ENCODE measurements around the gene SEC22C.

SEC22C gene

GRCh38 chr3:42539871-42540714, 41.7 kb downstream of the SEC22C start:
- Histone ChIP-seq H3K36me3 (ENCODE audit: low read depth) (no peaks in the 10 kb centered on the region), H3K9me3 (ENCODE audit: severe bottlenecking) (no peaks in the 10 kb centered on the region), H3K27me3 (ENCODE audit: insufficient read depth, poor library complexity, severe bottlenecking) (no peaks in the 10 kb centered on the region), H3K4me1 (ENCODE audit: insufficient read depth, poor library complexity, severe bottlenecking) (no peaks in the 10 kb centered on the region), H3K27ac (ENCODE audit: poor library complexity, severe bottlenecking) (no peak overlapping the region), H3K4me3 (ENCODE audit: severe bottlenecking) (no peak overlapping the region)
- TF ChIP-seq CTCF (IDR thresholded peaks at IDR 0.05; ENCODE audit: poor library complexity, severe bottlenecking) = peak; percentile 73
- peak; percentile 56; the same call in 2 of the 3 replicates for ATAC-seq (ENCODE audit: low read depth)
- DNase-seq (ENCODE audit: low spot score) = no peak

GRCh38 chr3:42537350-42537749, 44.4 kb downstream of the SEC22C start:
- H3K27ac ChIP-seq (ENCODE audit: poor library complexity, severe bottlenecking) = no peak overlapping the region

GRCh38 chr3:42535981-42536784, 45.6 kb downstream of the SEC22C start:
- peak; percentile 15; the same call in 1 of the 3 replicates for ATAC-seq (ENCODE audit: low read depth)
- no peak for DNase-seq (ENCODE audit: low spot score)
- Histone ChIP-seq H3K9me3 (ENCODE audit: severe bottlenecking) (no peaks in the 10 kb centered on the region), H3K27me3 (ENCODE audit: insufficient read depth, poor library complexity, severe bottlenecking) (no peaks in the 10 kb centered on the region), H3K4me1 (ENCODE audit: insufficient read depth, poor library complexity, severe bottlenecking) (no peaks in the 10 kb centered on the region), H3K4me3 (ENCODE audit: severe bottlenecking) (no peak overlapping the region), H3K27ac (ENCODE audit: poor library complexity, severe bottlenecking) (no peak overlapping the region), H3K36me3 (ENCODE audit: low read depth) (no peaks in the 10 kb centered on the region)
- TF ChIP-seq CTCF (IDR thresholded peaks at IDR 0.05; ENCODE audit: poor library complexity, severe bottlenecking) = peak; percentile 26

More at GRCh38 chr3:42537350-42537749, 44.4 kb downstream of the SEC22C start:
- Histone ChIP-seq H3K9me3 (ENCODE audit: severe bottlenecking) (no peaks in the 10 kb centered on the region), H3K36me3 (ENCODE audit: low read depth) (no peaks in the 10 kb centered on the region), H3K4me3 (ENCODE audit: severe bottlenecking) (no peak overlapping the region), H3K4me1 (ENCODE audit: insufficient read depth, poor library complexity, severe bottlenecking) (no peaks in the 10 kb centered on the region), H3K27me3 (ENCODE audit: insufficient read depth, poor library complexity, severe bottlenecking) (no peaks in the 10 kb centered on the region)
- ATAC-seq (ENCODE audit: low read depth) = no peak
- no peak for DNase-seq (ENCODE audit: low spot score)
- no peak for TF ChIP-seq CTCF (IDR thresholded peaks at IDR 0.05; ENCODE audit: poor library complexity, severe bottlenecking)

GRCh38 chr3:42533161-42533897, 48.4 kb downstream of the SEC22C start:
- Histone ChIP-seq H3K9me3 (ENCODE audit: severe bottlenecking) (no peaks in the 10 kb centered on the region), H3K27me3 (ENCODE audit: insufficient read depth, poor library complexity, severe bottlenecking) (no peaks in the 10 kb centered on the region), H3K36me3 (ENCODE audit: low read depth) (no peaks in the 10 kb centered on the region), H3K4me1 (ENCODE audit: insufficient read depth, poor library complexity, severe bottlenecking) (no peaks in the 10 kb centered on the region), H3K27ac (ENCODE audit: poor library complexity, severe bottlenecking) (no peak overlapping the region), H3K4me3 (ENCODE audit: severe bottlenecking) (no peak overlapping the region)
- no peak for TF ChIP-seq CTCF (IDR thresholded peaks at IDR 0.05; ENCODE audit: poor library complexity, severe bottlenecking)
- no peak for DNase-seq (ENCODE audit: low spot score)
- peak; percentile 55; the same call in 2 of the 3 replicates for ATAC-seq (ENCODE audit: low read depth)

All from RWPE2 (cell line).